Stimulated activated memory B cell treated with anti-CD40 and anti-IgM and Interleukin-4, amounts not matched to agents 10 μg/mL and 1 μg/mL and 100 μg/mL, for 72 hours (primary cell): ENCODE results near the gene ACOT6.
"Not testable (repeated sequence)": the region's sequence is repeated elsewhere in the genome, so short reads cannot be mapped to it uniquely, and the experiment has no call there.

Experiments
- ATAC-seq: fragments of 150-1000 bp; cut with Tn5 transposase; 2 replicates; pipeline ENCODE4 v1.10.0; 2021
- H3K27ac Mint-ChIP-seq: one replicate; pipeline ENCODE4 v1.8.0; 2022; ENCODE audit warnings: mild to moderate bottlenecking, mixed read lengths
- H3K27me3 Mint-ChIP-seq: one replicate; pipeline ENCODE4 v1.8.0; 2022; ENCODE audit warnings: mixed read lengths
- H3K36me3 Mint-ChIP-seq: one replicate; pipeline ENCODE4 v1.8.0; 2022; ENCODE audit warnings: mixed read lengths
- H3K4me1 Mint-ChIP-seq: one replicate; pipeline ENCODE4 v1.8.0; 2022; ENCODE audit warnings: mixed read lengths
- H3K4me3 Mint-ChIP-seq: one replicate; pipeline ENCODE4 v1.8.0; 2022; ENCODE audit warnings: mild to moderate bottlenecking, moderate library complexity, mixed read lengths
- H3K9me3 Mint-ChIP-seq: one replicate; pipeline ENCODE4 v1.8.0; 2022; ENCODE audit warnings: mixed read lengths

The ACOT6 gene

DNA sequence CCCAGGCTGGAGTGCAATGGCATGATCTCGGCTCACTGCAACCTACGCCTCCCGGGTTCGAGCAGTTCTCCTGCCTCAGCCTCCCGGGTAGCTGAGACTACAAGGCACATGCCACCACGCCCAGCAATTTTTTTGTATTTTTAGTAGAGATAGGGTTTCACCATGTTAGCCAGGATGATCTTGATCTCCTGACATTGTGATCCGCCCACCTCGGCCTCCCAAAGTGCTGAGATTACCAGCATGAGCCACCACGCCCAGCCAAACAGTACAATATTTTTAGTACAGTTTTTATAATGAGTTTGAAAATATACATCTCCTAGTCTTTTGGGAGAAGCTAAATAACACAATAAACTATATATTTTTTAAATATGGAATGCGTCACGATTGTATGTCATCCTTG is 46.9 kb downstream of the ACOT6 start:
- H3K9me3 Mint-ChIP-seq, H3K27me3 Mint-ChIP-seq, H3K4me3 Mint-ChIP-seq, H3K27ac Mint-ChIP-seq, ATAC-seq, H3K4me1 Mint-ChIP-seq: not testable (repeated sequence)
- H3K36me3 Mint-ChIP-seq: peaks cover 21% of the 10 kb centered on the region

DNA sequence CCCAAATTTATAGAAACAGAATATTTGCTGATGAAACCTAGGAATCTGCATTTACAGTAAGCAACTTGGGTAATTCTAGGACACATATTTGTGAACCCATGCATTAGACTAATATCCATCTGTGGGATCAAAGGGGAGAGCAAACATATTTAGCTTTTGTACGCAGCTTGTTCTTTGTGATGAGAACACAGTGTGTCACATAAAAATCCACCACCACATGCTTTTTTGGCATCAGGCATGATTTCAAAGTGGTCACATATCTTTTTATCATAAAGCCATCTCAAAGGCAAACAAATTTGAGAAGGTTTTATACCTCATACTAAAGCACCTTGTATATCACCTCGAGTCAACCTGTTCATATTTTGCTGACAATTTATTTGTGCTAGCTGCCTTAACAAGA is 48.2 kb downstream of the ACOT6 start:
- H3K4me3 Mint-ChIP-seq: no peak overlapping the region
- no peak overlapping the region for H3K27ac Mint-ChIP-seq
- ATAC-seq: no peak
- peaks cover 7% of the 10 kb centered on the region for H3K4me1 Mint-ChIP-seq
- H3K9me3 Mint-ChIP-seq: no peaks in the 10 kb centered on the region
- peaks cover 21% of the 10 kb centered on the region for H3K36me3 Mint-ChIP-seq
- no peaks in the 10 kb centered on the region for H3K27me3 Mint-ChIP-seq

DNA sequence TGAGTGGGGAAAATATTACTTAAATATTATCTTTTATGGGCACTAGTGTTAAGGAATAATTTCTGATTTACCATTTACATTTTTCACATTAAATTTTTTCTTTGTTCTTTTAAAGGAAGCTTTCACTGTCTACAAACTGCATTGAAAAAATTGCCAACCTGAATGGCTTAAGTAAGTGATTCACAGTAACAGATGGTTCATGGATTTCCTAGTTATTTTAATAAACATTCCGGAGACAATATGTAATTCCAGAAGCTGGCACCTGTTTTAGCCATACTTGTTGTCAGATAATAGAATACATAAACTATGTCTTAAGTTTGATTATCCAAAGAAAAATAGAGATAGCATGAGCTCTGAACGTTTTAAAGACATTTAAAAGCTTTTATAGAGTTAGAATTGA is 49.6 kb downstream of the ACOT6 start:
- Mint-ChIP-seq H3K4me3 (no peak overlapping the region), H3K9me3 (no peaks in the 10 kb centered on the region), H3K4me1 (peaks cover 7% of the 10 kb centered on the region), H3K36me3 (peaks cover 25% of the 10 kb centered on the region), H3K27ac (no peak overlapping the region), H3K27me3 (no peaks in the 10 kb centered on the region)
- ATAC-seq: no peak

DNA sequence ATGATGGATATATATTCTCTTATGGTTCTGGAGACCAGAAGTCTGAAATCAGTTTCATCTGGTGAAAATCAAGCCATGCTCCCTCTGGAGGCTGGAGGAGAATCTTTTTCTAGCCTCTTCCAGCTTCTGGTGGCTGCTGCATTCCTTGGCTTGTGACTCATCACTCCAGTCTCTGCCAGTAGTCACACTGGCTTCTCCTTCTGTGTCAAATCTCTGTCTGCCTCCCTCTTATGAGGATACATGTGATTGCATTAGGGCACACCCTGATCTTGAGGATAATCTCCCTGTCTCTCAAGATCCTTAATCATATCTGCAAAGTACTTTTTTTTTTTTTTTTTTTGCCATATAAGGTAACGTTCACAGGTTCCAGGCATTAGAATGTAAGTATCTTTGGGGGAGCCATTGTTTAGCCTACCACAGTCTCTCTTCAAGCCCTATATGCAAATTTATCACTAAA is 50.2 kb downstream of the ACOT6 start:
- no peak for ATAC-seq
- H3K27ac Mint-ChIP-seq: no peak overlapping the region
- peaks cover 27% of the 10 kb centered on the region for H3K36me3 Mint-ChIP-seq
- peaks cover 7% of the 10 kb centered on the region for H3K4me1 Mint-ChIP-seq
- no peaks in the 10 kb centered on the region for H3K27me3 Mint-ChIP-seq
- no peaks in the 10 kb centered on the region for H3K9me3 Mint-ChIP-seq
- no peak overlapping the region for H3K4me3 Mint-ChIP-seq

DNA sequence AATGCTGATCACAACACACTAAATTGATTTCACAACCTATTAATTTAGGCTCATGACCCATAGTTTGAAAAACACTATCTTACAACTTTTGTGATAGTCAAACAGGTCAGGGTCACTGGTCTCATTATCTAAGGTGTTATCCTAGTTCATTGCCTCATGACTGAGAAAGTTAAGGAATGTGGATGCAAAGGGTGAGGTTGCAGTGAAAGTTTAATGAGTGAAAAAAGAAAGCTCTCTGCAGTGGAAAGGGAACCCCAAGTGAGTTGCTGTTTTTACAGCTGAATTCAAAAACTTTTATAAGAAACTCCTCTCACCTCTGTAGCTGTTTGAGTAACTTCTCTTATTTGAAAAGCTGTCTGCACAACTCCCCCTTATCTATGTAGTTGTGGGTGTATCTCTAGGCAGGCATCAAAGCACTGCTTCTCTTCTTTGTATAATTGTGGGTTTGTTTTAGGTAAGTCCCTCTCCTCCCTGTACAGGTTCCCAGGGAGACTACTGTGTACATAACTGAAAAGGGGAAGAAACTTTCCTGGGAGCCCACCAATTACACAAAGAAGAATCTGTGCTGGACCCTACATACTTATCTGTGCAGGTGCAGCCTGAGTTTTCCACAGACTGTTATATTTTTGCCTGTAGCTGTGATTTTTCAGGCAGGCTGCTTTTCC is 51.4 kb downstream of the ACOT6 start:
- no peak overlapping the region for H3K27ac Mint-ChIP-seq
- H3K27me3 Mint-ChIP-seq: no peaks in the 10 kb centered on the region
- H3K36me3 Mint-ChIP-seq: peaks cover 27% of the 10 kb centered on the region
- no peak overlapping the region for H3K4me3 Mint-ChIP-seq
- H3K9me3 Mint-ChIP-seq: no peaks in the 10 kb centered on the region
- peaks cover 7% of the 10 kb centered on the region for H3K4me1 Mint-ChIP-seq
- no peak for ATAC-seq

DNA sequence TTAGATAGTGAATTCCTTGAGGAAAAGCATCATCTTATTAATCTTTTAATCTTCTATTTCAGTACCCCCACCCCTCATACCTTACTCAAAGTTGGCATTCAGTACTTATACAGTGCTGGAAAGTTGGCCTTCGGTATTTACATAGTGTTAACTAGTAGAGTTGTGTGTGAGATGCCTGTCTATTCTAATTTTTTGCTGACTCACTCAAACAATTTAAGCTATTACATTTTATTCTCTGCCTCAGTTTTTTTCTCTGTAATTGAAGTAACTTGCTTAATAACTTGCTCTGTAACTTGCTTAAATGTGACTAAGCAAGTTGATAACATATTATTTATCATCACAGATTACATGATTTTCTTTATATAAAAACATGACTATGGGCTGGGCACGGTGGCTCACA is 52.8 kb downstream of the ACOT6 start:
- Mint-ChIP-seq H3K27me3 (no peaks in the 10 kb centered on the region), H3K4me1 (peaks cover 7% of the 10 kb centered on the region), H3K9me3 (no peaks in the 10 kb centered on the region), H3K36me3 (peaks cover 32% of the 10 kb centered on the region), H3K4me3 (no peak overlapping the region), H3K27ac (no peak overlapping the region)
- no peak for ATAC-seq

DNA sequence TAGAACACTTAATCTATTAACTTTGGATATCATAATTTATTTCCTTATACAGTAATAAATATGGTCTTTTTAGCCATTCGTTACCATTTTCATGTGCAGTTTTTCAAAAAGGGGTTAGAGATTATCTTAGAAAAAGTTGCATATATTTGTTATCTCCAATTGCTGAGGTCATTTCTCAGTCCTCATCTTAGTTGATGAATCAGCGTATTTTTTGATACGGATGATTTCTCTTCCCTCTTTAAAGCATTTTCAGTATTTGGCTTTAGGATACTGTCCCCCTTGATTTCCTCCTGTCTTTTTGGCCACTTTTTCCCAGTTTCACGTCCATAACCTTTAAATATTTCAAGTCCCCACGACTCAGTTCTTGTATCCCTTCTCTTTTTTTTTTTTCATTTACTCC is 54.3 kb downstream of the ACOT6 start:
- Mint-ChIP-seq H3K9me3 (no peaks in the 10 kb centered on the region), H3K4me3 (no peak overlapping the region), H3K27ac (no peak overlapping the region), H3K27me3 (no peaks in the 10 kb centered on the region), H3K36me3 (peaks cover 32% of the 10 kb centered on the region), H3K4me1 (peaks cover 7% of the 10 kb centered on the region)
- no peak for ATAC-seq

DNA sequence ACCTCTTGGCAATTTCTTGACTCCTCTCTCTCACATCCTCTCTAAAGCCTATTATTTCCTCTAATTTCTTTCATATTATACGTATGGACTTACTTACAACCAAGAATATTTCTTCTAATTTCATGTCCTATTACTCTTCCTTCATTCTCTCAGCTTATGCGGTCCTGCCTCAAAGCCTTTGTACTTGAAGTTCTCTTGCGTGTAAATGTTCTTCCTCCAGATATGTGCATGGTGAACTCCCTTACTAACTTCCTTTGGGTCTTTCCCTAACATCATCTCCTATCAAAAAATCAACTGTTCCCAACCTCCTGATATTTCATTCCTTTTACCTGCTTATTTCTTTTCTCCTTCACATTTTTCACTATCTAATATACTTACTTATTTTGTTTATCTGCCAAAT is 55.5 kb downstream of the ACOT6 start:
- Mint-ChIP-seq H3K27me3 (no peaks in the 10 kb centered on the region), H3K4me1 (peaks cover 7% of the 10 kb centered on the region), H3K4me3 (no peak overlapping the region), H3K36me3 (peaks cover 25% of the 10 kb centered on the region), H3K27ac (no peak overlapping the region), H3K9me3 (no peaks in the 10 kb centered on the region)
- no peak for ATAC-seq
